H1 (cell line): ENCODE data around the gene ATP6V1C2. TPM values are rescaled to one million over a fixed set of nuclear protein-coding genes. Genes with fewer than 3 reads are reported as not detected.
A peak's percentile ranks its signal among the peaks of the same experiment; 100 is the strongest.

Source experiments
- CTCF ChIA-PET: fragments of 300-600 bp; sonication (Branson Sonifier 250); formaldehyde crosslinking; loops from one replicate; lab custom pipeline; 2021; ENCODE audit not compliant: partially characterized antibody; lab: Charles Lee
- POLR2A ChIA-PET: fragments of 300-600 bp; sonication (Branson Sonifier 250); formaldehyde crosslinking; loops from one replicate; lab custom pipeline; 2021; ENCODE audit warnings: inconsistent platforms; ENCODE audit not compliant: partially characterized antibody; lab: Charles Lee
- DNase-seq, 2 experiments: peaks; one replicate each; pipeline versions ENCODE4 v3.0.0 to v3.0.0-alpha.2; 2010 to 2022; ENCODE audit warnings: low spot score in 2 of 2, low read depth in 1 of 2, mixed read lengths in 1 of 2
- FAIRE-seq: peaks from 2 replicates; lab custom pipeline; 2011; peaks lifted over from hg19 to GRCh38; lab: Jason Lieb, UNC
- H2AFZ ChIP-seq: 2 replicates; pipeline ENCODE4 v1.8.1; 2012; ENCODE audit warnings: low read length, inconsistent platforms
- H2AK5ac ChIP-seq: 2 replicates; pipeline ENCODE4 v1.6.1; 2013; ENCODE audit warnings: low read depth, low read length
- H2BK120ac ChIP-seq: replicated peaks from 2 replicates; pipeline ENCODE3; 2013; ENCODE audit warnings: low read depth, low read length, inconsistent platforms
- H2BK12ac ChIP-seq: 2 replicates; pipeline ENCODE4 v1.6.1; 2013; ENCODE audit warnings: low read depth, low read length
- H2BK15ac ChIP-seq: 2 replicates; pipeline ENCODE4 v1.6.1; 2013; ENCODE audit warnings: low read length
- H2BK20ac ChIP-seq: 2 replicates; pipeline ENCODE4 v1.6.1; 2013; ENCODE audit warnings: low read length
- H2BK5ac ChIP-seq: 2 replicates; pipeline ENCODE4 v1.6.1; 2013; ENCODE audit warnings: low read depth, low read length
- H3K14ac ChIP-seq: 2 replicates; pipeline ENCODE4 v1.6.1; 2013; ENCODE audit warnings: inconsistent platforms; ENCODE audit not compliant: insufficient read length
- H3K18ac ChIP-seq: 2 replicates; pipeline ENCODE4 v1.6.1; 2013; ENCODE audit warnings: low read length; ENCODE audit errors: extremely low read depth
- H3K23ac ChIP-seq: 2 replicates; pipeline ENCODE4 v1.6.1; 2013; ENCODE audit warnings: inconsistent platforms; ENCODE audit not compliant: insufficient read length
- H3K23me2 ChIP-seq: 2 replicates; pipeline ENCODE4 v1.6.1; 2013; ENCODE audit warnings: low read depth, low read length
- H3K27ac ChIP-seq: 2 replicates; pipeline ENCODE4 v1.6.1; 2011; ENCODE audit warnings: low read depth, low read length, inconsistent platforms
- H3K27me3 ChIP-seq, 4 experiments: replicated peaks in 1 of 4; 1 replicate in 1 of 4; 2 replicates in 3 of 4; pipeline versions ENCODE4 v1.6.1 to v1.8.1; 2011 to 2013; ENCODE audit warnings: low read length in 3 of 4, mild to moderate bottlenecking in 3 of 4, inconsistent platforms in 2 of 4, mixed read lengths in 2 of 4, moderate library complexity in 1 of 4; ENCODE audit not compliant: control insufficient read depth in 3 of 4, insufficient read depth in 3 of 4; ENCODE audit errors: extremely low read depth in 1 of 4
- H3K36me3 ChIP-seq, 4 experiments: 2 replicates each; pipeline versions ENCODE4 v1.6.1 to v1.8.1; 2011 to 2013; ENCODE audit warnings: mild to moderate bottlenecking in 4 of 4, low read length in 3 of 4, moderate library complexity in 2 of 4, control low read depth in 1 of 4, inconsistent platforms in 1 of 4; ENCODE audit not compliant: insufficient read depth in 4 of 4, control insufficient read depth in 2 of 4
- H3K4ac ChIP-seq: replicated peaks from 2 replicates; pipeline ENCODE3; 2013; ENCODE audit warnings: low read length, low read depth, mixed read lengths, inconsistent platforms; ENCODE audit not compliant: insufficient read length
- H3K4me1 ChIP-seq, 4 experiments: replicated peaks in 1 of 4; 1 replicate in 1 of 4; 2 replicates in 3 of 4; pipeline versions ENCODE4 v1.6.1 to v1.8.1; 2011 to 2013; ENCODE audit warnings: low read length in 3 of 4, inconsistent platforms in 2 of 4, mixed read lengths in 1 of 4; ENCODE audit not compliant: insufficient read depth in 4 of 4, control insufficient read depth in 3 of 4
- H3K4me2 ChIP-seq, 2 experiments: 2 replicates each; pipeline versions ENCODE4 v1.6.1 to v1.8.1; 2011 to 2013; ENCODE audit warnings: low read depth in 2 of 2, low read length in 2 of 2, control low read depth in 1 of 2, inconsistent platforms in 1 of 2, mild to moderate bottlenecking in 1 of 2; ENCODE audit not compliant: insufficient read depth in 1 of 2
- H3K4me3 ChIP-seq, 4 experiments: fragments of 200-600, 300-600 bp in 1 of 4; sonication (generic), shearing (Covaris generic), sonication (Bioruptor Twin) in 1 of 4; 2 replicates each; pipeline versions ENCODE4 v1.5.1 to v1.8.1; 2011 to 2016; ENCODE audit warnings: low read length in 4 of 4, low read depth in 3 of 4, control low read depth in 2 of 4, inconsistent platforms in 2 of 4, mild to moderate bottlenecking in 2 of 4, mixed read lengths in 1 of 4, moderate library complexity in 1 of 4; ENCODE audit not compliant: insufficient read depth in 2 of 4; ENCODE audit errors: extremely low read depth in 1 of 4
- H3K56ac ChIP-seq: replicated peaks from 2 replicates; pipeline ENCODE3; 2013; ENCODE audit warnings: low read depth, mild to moderate bottlenecking, mixed read lengths, low read length, inconsistent platforms; ENCODE audit not compliant: insufficient read length
- H3K79me1 ChIP-seq: 2 replicates; pipeline ENCODE4 v1.6.1; 2013; ENCODE audit warnings: low read depth, low read length, control low read depth
- H3K79me2 ChIP-seq, 2 experiments: 2 replicates each; pipeline versions ENCODE4 v1.6.1 to v1.8.1; 2012 to 2013; ENCODE audit warnings: low read length in 2 of 2, mild to moderate bottlenecking in 2 of 2, inconsistent platforms in 1 of 2; ENCODE audit not compliant: insufficient read depth in 2 of 2, control insufficient read depth in 1 of 2
- H3K9ac ChIP-seq, 4 experiments: replicated peaks in 1 of 4; 1 replicate in 1 of 4; 2 replicates in 3 of 4; pipeline versions ENCODE4 v1.6.1 to v1.8.1; 2011 to 2013; ENCODE audit warnings: low read depth in 3 of 4, low read length in 3 of 4, control low read depth in 2 of 4, mild to moderate bottlenecking in 2 of 4, moderate library complexity in 2 of 4, inconsistent platforms in 1 of 4; ENCODE audit errors: extremely low read depth in 1 of 4
- H3K9me3 ChIP-seq, 2 experiments: 2 replicates each; pipeline versions ENCODE4 v1.6.1 to v1.8.1; 2012 to 2013; ENCODE audit warnings: mild to moderate bottlenecking in 2 of 2, moderate library complexity in 2 of 2, control low read depth in 1 of 2, inconsistent platforms in 1 of 2, low read depth in 1 of 2, low read length in 1 of 2, mixed read lengths in 1 of 2; ENCODE audit not compliant: insufficient read depth in 2 of 2
- H4K20me1 ChIP-seq, 2 experiments: replicated peaks in 1 of 2; 2 replicates each; pipeline versions ENCODE3 to v1.8.1; 2011 to 2013; ENCODE audit warnings: inconsistent platforms in 2 of 2, low read length in 2 of 2, mild to moderate bottlenecking in 1 of 2; ENCODE audit not compliant: insufficient read depth in 2 of 2, control insufficient read depth in 1 of 2
- H4K5ac ChIP-seq: 2 replicates; pipeline ENCODE4 v1.6.1; 2013; ENCODE audit warnings: low read length, low read depth, mixed read lengths, inconsistent platforms; ENCODE audit not compliant: insufficient read length
- H4K8ac ChIP-seq: 2 replicates; pipeline ENCODE4 v1.8.0; 2013; ENCODE audit warnings: mild to moderate bottlenecking, moderate library complexity, low read length, inconsistent platforms; ENCODE audit not compliant: insufficient read depth; ENCODE audit errors: extremely low read depth
- H4K91ac ChIP-seq: replicated peaks from 2 replicates; pipeline ENCODE3; 2013; ENCODE audit warnings: low read length, mixed read lengths, inconsistent platforms; ENCODE audit not compliant: insufficient read length
- CREB1 ChIP-seq: IDR thresholded peaks from 2 replicates; pipeline ENCODE4 v1.6.1; 2012; ENCODE audit warnings: inconsistent platforms
- EP300 ChIP-seq, 2 experiments: IDR thresholded peaks; 1 replicate in 1 of 2; 2 replicates in 1 of 2; pipeline ENCODE4 v1.6.1; 2011 to 2012; ENCODE audit warnings: low read depth in 2 of 2, low read length in 2 of 2, mild to moderate bottlenecking in 2 of 2, borderline replicate concordance in 1 of 2, inconsistent platforms in 1 of 2, moderate library complexity in 1 of 2
- NRF1 ChIP-seq: IDR thresholded peaks from 2 replicates; pipeline ENCODE4 v1.6.1; 2011; ENCODE audit warnings: mild to moderate bottlenecking, low read depth, low read length, improper control_type of control experiment
- POLR2AphosphoS5 ChIP-seq: IDR thresholded peaks from 2 replicates; pipeline ENCODE4 v1.6.1; 2011; ENCODE audit warnings: low read depth, low read length
- POU5F1 ChIP-seq: IDR thresholded peaks from 2 replicates; pipeline ENCODE4 v1.6.1; 2011; ENCODE audit warnings: low read depth, mild to moderate bottlenecking, low read length, moderate library complexity
- WGBS, 2 experiments: shearing (Covaris generic) in 1 of 2; methylation state at CpG; one replicate each; pipeline versions ENCODE4 v1.1.6 to v1.1.7; 2013 to 2015; ENCODE audit warnings: low lambda C conversion rate in 2 of 2, mixed read lengths in 2 of 2, inconsistent platforms in 1 of 2, low coverage in 1 of 2, missing lambda C conversion rate in 1 of 2; ENCODE audit not compliant: insufficient replicate concordance in 2 of 2, insufficient coverage in 1 of 2, insufficient read length in 1 of 2; ENCODE audit errors: extremely low coverage in 1 of 2, missing lambda C conversion rate in 1 of 2; 5-methylcytosine and 5-hydroxymethylcytosine counted together
- polyA plus RNA-seq, 7 experiments: library from polyadenylated mRNA; depleted of rRNA in 3 of 7; stranded (reverse) in 5 of 7; unstranded in 2 of 7; fragments of >200 nt in 5 of 7; fragments of 200-250 nt in 2 of 7; gene quantifications; 1 replicate in 5 of 7; 2 replicates in 1 of 7; 4 replicates in 1 of 7; pipeline versions ENCODE4 v1.2.1 to v1.2.3, GENCODE V29; 2011 to 2013; ENCODE audit warnings: missing spikeins in 2 of 7, mixed read lengths in 2 of 7
- total RNA-seq: library from RNA; stranded (reverse); fragmentation: NEBNext Ultra II Directional; extraction: Animal tissue kit (Norgen Biotek cat#: 25700); gene quantifications from 2 replicates; pipeline ENCODE4 v1.2.1, GENCODE V29; 2021
- TF ChIP-seq, protein P1 (sequence below): IDR thresholded peaks from 2 replicates; pipeline ENCODE4 v1.6.1; 2011; ENCODE audit warnings: low read length, improper control_type of control experiment
- TF ChIP-seq, protein P2 (sequence below), 3 experiments: IDR thresholded peaks; 1 replicate in 2 of 3; 2 replicates in 1 of 3; pipeline versions ENCODE4 v1.5.1 to v1.6.1; 2011; ENCODE audit warnings: low read length in 3 of 3, mild to moderate bottlenecking in 3 of 3, inconsistent platforms in 2 of 3, low read depth in 1 of 3, moderate library complexity in 1 of 3; ENCODE audit not compliant: insufficient read depth in 1 of 3; ENCODE audit errors: control extremely low read depth in 1 of 3

Gene ATP6V1C2
- total and polyA plus RNA-seq, 2 of the 8 experiments (the other 6 are each of a cell fraction or from before 2014, with no cell fraction given), result 0.29 to 0.74 TPM

DNA sequence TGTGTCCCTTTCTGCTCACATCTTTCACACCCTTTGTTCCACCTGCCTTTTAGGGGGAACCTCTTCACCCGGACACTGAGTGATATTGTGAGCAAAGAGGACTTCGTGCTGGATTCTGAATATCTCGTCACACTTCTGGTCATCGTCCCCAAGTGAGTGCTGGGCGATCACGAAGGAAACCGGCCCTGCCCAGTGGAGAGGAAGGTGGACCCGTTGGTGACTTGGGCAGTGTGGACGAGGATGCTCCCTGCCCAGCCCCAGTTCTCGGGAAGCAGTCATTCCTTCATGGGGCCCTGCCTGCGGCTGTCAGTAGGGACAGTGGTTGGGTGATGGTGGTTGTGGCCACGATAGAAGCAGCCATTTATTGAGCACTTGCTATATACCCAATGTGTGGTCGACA lies 50.4 kb downstream of the ATP6V1C2 start:
- DNase-seq (no peak), FAIRE-seq (no peak)
- H2BK15ac ChIP-seq, result no peak overlapping the region
- no peak overlapping the region for H2BK20ac ChIP-seq
- no peaks in the 10 kb centered on the region; the same call in 1 of the 2 replicates for H3K79me1 ChIP-seq
- no peak overlapping the region for H3K4ac ChIP-seq
- H3K9me3 ChIP-seq, result no peaks in the 10 kb centered on the region
- no peaks in the 10 kb centered on the region for H3K79me2 ChIP-seq
- H3K23me2 ChIP-seq, result no peaks in the 10 kb centered on the region
- no peak overlapping the region for H2BK5ac ChIP-seq
- no peak overlapping the region for H3K27ac ChIP-seq
- no peak overlapping the region for H3K4me2 ChIP-seq
- no peak overlapping the region for H2BK12ac ChIP-seq
- H3K4me3 ChIP-seq, result no peak overlapping the region
- H2AK5ac ChIP-seq, result no peak overlapping the region
- H3K27me3 ChIP-seq, result no peaks in the 10 kb centered on the region
- no peaks in the 10 kb centered on the region for H3K36me3 ChIP-seq
- H4K5ac ChIP-seq, result no peak overlapping the region
- H3K9ac ChIP-seq, result no peak overlapping the region
- WGBS, 2 experiments, result 91% methylated on average over 13 of the region's 13 CpGs; no CpG with 5 or more reads in 1 of the 2 experiments
- CTCF ChIA-PET, result interaction anchor here (0.6 to 1.0 kb wide), 2 partner anchors 61 kb away, joined by 3 to 5 read pairs; no protein-coding TSS in a partner anchor
- no peak overlapping the region for H3K14ac ChIP-seq
- H2BK120ac ChIP-seq, result no peak overlapping the region
- no peak overlapping the region for H3K23ac ChIP-seq
- no peak overlapping the region for H3K18ac ChIP-seq
- H4K20me1 ChIP-seq, result peaks cover 1 to 2% of the 10 kb centered on the region in 2 experiments
- peak overlapping the region; percentile 57; the same call in 1 of the 2 replicates for H4K8ac ChIP-seq
- H3K4me1 ChIP-seq, result peaks cover 0 to 7% (median 2%) of the 10 kb centered on the region in 4 experiments; a peak in 3 of 7 replicates
- H2AFZ ChIP-seq, result no peak overlapping the region
- no peak for TF ChIP-seq POLR2AphosphoS5
- TF ChIP-seq, protein P1, sequence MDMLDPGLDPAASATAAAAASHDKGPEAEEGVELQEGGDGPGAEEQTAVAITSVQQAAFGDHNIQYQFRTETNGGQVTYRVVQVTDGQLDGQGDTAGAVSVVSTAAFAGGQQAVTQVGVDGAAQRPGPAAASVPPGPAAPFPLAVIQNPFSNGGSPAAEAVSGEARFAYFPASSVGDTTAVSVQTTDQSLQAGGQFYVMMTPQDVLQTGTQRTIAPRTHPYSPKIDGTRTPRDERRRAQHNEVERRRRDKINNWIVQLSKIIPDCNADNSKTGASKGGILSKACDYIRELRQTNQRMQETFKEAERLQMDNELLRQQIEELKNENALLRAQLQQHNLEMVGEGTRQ, result no peak
- no peak for TF ChIP-seq NRF1
- TF ChIP-seq, protein P2, sequence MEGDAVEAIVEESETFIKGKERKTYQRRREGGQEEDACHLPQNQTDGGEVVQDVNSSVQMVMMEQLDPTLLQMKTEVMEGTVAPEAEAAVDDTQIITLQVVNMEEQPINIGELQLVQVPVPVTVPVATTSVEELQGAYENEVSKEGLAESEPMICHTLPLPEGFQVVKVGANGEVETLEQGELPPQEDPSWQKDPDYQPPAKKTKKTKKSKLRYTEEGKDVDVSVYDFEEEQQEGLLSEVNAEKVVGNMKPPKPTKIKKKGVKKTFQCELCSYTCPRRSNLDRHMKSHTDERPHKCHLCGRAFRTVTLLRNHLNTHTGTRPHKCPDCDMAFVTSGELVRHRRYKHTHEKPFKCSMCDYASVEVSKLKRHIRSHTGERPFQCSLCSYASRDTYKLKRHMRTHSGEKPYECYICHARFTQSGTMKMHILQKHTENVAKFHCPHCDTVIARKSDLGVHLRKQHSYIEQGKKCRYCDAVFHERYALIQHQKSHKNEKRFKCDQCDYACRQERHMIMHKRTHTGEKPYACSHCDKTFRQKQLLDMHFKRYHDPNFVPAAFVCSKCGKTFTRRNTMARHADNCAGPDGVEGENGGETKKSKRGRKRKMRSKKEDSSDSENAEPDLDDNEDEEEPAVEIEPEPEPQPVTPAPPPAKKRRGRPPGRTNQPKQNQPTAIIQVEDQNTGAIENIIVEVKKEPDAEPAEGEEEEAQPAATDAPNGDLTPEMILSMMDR (IDR thresholded peaks at IDR 0.05; ENCODE audit: control extremely low read depth in 1 of 3, insufficient read depth in 1 of 3, low read depth in 1 of 3, low read length in 3 of 3), result no peak
- TF ChIP-seq POU5F1, result no peak
- TF ChIP-seq CREB1, result no peak
- no peak for TF ChIP-seq EP300 (IDR thresholded peaks at IDR 0.05; ENCODE audit: borderline replicate concordance in 1 of 2, low read depth in 2 of 2, low read length in 2 of 2)
- TF ChIP-seq, all 59 proteins: peak for 0
- POLR2A ChIA-PET, result no interaction called here
- H4K91ac ChIP-seq, result no peak overlapping the region
- no peak overlapping the region for H3K56ac ChIP-seq
